NB4 (cell line): Measurements from ENCODE around the gene CCDC9B.

Experiments used
- CTCF ChIP-seq: IDR thresholded peaks from one replicate; pipeline ENCODE4 v1.5.1; 2012; ENCODE audit warnings: low read depth, low read length
- MYC ChIP-seq: IDR thresholded peaks from 2 replicates; pipeline ENCODE4 v1.6.1; 2011; ENCODE audit warnings: low read depth, low read length

DNA sequence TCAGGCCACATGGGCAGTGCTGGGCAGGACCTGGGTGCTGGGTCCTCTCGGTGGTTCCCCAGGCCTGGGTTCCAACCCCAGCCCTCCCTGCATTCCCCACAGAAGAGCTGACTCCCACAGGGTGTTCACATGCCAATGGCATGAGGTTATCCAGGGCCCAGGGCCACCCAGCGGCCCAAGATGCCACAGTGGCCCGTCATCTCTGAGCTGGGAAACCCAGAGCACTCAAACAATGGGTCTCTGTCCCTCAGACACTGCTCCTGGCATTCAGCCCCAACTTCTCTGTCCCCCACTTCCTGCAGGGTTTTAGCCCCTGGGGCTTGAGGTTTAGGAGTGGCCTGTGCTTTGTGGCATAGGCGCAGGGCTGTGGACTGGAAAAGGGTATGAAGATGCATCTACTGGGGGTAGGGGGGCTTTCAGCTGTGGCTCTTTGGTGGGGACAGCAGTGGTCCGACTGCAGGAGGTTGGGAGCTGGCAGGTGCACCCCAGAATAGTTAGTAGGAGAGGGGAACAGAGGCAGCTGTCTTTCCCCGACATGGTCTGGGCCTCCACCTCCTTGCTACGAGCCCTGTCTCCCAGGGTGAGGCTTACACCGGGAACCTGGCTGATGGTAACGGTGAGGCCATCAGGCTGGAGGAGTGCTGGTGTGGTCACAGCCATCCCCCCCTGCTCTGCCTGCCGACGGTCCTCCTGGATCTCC lies 1.7 kb downstream of the CCDC9B start:
- TF ChIP-seq CTCF (no peak), MYC (no peak)
